ENCODE measurements around the gene CRABP2. TPM values are rescaled to one million over a fixed set of nuclear protein-coding genes. Genes with fewer than 3 reads are reported as not detected.

Gene CRABP2
- total and polyA plus RNA-seq, 2 donors (not counting 1 experiment from before 2014, with no cell fraction given), result 0.89 to 1.2 TPM

- Histone ChIP-seq H2AFZ (ENCODE audit: insufficient read depth, low read depth, low read length, poor library complexity, severe bottlenecking) (peak overlapping the region; percentile 29), H3K27ac (ENCODE audit: low read length in 2 of 2) (peak overlapping the region; percentile 58 to 81), H3K4me3 (ENCODE audit: control extremely low read depth in 1 of 5, extremely low read depth in 1 of 5, insufficient read depth in 1 of 5, low read depth in 2 of 5, low read length in 4 of 5) (no peak overlapping the region), H4K20me1 (ENCODE audit: control insufficient read depth, insufficient read depth, low read length, poor library complexity, severe bottlenecking) (peaks cover 16% of the 10 kb centered on the region), H3K4me2 (replicated peaks; ENCODE audit: low read depth, low read length, poor library complexity, severe bottlenecking) (peak overlapping the region; percentile 78), H3K27me3 (replicated peaks in 1 of 4; ENCODE audit: control extremely low read depth in 1 of 4, control insufficient read depth in 3 of 4, insufficient read depth in 4 of 4, low read length in 3 of 4) (no peaks in the 10 kb centered on the region), H3K36me3 (replicated peaks in 1 of 2; ENCODE audit: control extremely low read depth in 1 of 2, control insufficient read depth in 1 of 2, extremely low read depth in 1 of 2, insufficient read depth in 2 of 2, low read length in 1 of 2) (peaks cover 0 to 10% of the 10 kb centered on the region in 2 experiments), H3K9me3 (ENCODE audit: control extremely low read depth in 1 of 3, control insufficient read depth in 2 of 3, insufficient read depth in 1 of 3, low read length in 2 of 3) (no peaks in the 10 kb centered on the region), H3K9ac (ENCODE audit: low read length) (peak overlapping the region; percentile 78), H3K79me2 (ENCODE audit: control insufficient read depth, insufficient read depth, low read length) (peaks cover 67% of the 10 kb centered on the region), H3K4me1 (ENCODE audit: control insufficient read depth in 2 of 2, insufficient read depth in 2 of 2, low read length in 2 of 2) (peaks cover 53 to 62% of the 10 kb centered on the region in 2 donors)
- peak overlapping the region; percentile 93 for H3K4me3 Mint-ChIP-seq
- H3K4me1 Mint-ChIP-seq, result peaks cover 67% of the 10 kb centered on the region
- no peaks in the 10 kb centered on the region for H3K9me3 Mint-ChIP-seq (ENCODE audit: insufficient read depth)
- peak overlapping the region; percentile 91 for H3K27ac Mint-ChIP-seq
- DNase-seq, result no peak
- no peaks in the 10 kb centered on the region for H3K27me3 Mint-ChIP-seq
- intact Hi-C loops (cut with micrococcal nuclease), result no loop called here
- TF ChIP-seq CTCF (IDR thresholded peaks at IDR 0.05) (no peak), EZH2 (IDR thresholded peaks at IDR 0.05; ENCODE audit: borderline replicate concordance, insufficient read depth, low read depth, low read length, poor library complexity, severe bottlenecking) (no peak)
- ChIA-PET POLR2A (no interaction called here), CTCF (no interaction called here)
- WGBS (ENCODE audit: insufficient coverage), result 8% methylated on average over 5 of the region's 9 CpGs
- ATAC-seq (ENCODE audit: low read depth), result no peak
Measured at GRCh38 chr1:156748670-156749418, 43.5 kb upstream of the CRABP2 start.
